ENCODE results near the gene LIX1L. TPM values are rescaled to one million over a fixed set of nuclear protein-coding genes. Genes with fewer than 3 reads are reported as not detected.

LIX1L gene
- total and polyA plus RNA-seq, 2 of the 13 experiments (the other 11 are each of a cell fraction or from before 2014, with no cell fraction given) = 8.1 to 24.9 TPM

- TF ChIP-seq, protein P1, sequence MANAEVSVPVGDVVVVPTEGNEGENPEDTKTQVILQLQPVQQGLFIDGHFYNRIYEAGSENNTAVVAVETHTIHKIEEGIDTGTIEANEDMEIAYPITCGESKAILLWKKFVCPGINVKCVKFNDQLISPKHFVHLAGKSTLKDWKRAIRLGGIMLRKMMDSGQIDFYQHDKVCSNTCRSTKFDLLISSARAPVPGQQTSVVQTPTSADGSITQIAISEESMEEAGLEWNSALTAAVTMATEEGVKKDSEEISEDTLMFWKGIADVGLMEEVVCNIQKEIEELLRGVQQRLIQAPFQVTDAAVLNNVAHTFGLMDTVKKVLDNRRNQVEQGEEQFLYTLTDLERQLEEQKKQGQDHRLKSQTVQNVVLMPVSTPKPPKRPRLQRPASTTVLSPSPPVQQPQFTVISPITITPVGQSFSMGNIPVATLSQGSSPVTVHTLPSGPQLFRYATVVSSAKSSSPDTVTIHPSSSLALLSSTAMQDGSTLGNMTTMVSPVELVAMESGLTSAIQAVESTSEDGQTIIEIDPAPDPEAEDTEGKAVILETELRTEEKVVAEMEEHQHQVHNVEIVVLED (CRISPR knock-in tag; IDR thresholded peaks at IDR 0.05; ENCODE audit: borderline replicate concordance) = peak; percentile 30; the same call in 1 of the 2 replicates
- TF ChIP-seq ZNF24 (IDR thresholded peaks at IDR 0.05) (no peak), ZNF619 (CRISPR knock-in tag; IDR thresholded peaks at IDR 0.05) (peak; percentile 46), HOXA9 (CRISPR knock-in tag; IDR thresholded peaks at IDR 0.05; ENCODE audit: borderline replicate concordance) (no peak), REXO4 (CRISPR knock-in tag; IDR thresholded peaks at IDR 0.05; ENCODE audit: borderline replicate concordance) (no peak), MAF1 (CRISPR knock-in tag; IDR thresholded peaks at IDR 0.05; ENCODE audit: borderline replicate concordance) (no peak), GPN1 (CRISPR knock-in tag; IDR thresholded peaks at IDR 0.05; ENCODE audit: borderline replicate concordance) (no peak), TAF1 (CRISPR knock-in tag; IDR thresholded peaks at IDR 0.05) (peak; percentile 25; the same call in 1 of the 2 replicates)
- TF ChIP-seq, protein P2, sequence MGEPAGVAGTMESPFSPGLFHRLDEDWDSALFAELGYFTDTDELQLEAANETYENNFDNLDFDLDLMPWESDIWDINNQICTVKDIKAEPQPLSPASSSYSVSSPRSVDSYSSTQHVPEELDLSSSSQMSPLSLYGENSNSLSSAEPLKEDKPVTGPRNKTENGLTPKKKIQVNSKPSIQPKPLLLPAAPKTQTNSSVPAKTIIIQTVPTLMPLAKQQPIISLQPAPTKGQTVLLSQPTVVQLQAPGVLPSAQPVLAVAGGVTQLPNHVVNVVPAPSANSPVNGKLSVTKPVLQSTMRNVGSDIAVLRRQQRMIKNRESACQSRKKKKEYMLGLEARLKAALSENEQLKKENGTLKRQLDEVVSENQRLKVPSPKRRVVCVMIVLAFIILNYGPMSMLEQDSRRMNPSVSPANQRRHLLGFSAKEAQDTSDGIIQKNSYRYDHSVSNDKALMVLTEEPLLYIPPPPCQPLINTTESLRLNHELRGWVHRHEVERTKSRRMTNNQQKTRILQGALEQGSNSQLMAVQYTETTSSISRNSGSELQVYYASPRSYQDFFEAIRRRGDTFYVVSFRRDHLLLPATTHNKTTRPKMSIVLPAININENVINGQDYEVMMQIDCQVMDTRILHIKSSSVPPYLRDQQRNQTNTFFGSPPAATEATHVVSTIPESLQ (CRISPR knock-in tag; conservative IDR thresholded peaks at IDR 0.05) = 0 out of 2 replicates have a peak, but pooled peaks have one; percentile 29
- TF ChIP-seq, protein P3, sequence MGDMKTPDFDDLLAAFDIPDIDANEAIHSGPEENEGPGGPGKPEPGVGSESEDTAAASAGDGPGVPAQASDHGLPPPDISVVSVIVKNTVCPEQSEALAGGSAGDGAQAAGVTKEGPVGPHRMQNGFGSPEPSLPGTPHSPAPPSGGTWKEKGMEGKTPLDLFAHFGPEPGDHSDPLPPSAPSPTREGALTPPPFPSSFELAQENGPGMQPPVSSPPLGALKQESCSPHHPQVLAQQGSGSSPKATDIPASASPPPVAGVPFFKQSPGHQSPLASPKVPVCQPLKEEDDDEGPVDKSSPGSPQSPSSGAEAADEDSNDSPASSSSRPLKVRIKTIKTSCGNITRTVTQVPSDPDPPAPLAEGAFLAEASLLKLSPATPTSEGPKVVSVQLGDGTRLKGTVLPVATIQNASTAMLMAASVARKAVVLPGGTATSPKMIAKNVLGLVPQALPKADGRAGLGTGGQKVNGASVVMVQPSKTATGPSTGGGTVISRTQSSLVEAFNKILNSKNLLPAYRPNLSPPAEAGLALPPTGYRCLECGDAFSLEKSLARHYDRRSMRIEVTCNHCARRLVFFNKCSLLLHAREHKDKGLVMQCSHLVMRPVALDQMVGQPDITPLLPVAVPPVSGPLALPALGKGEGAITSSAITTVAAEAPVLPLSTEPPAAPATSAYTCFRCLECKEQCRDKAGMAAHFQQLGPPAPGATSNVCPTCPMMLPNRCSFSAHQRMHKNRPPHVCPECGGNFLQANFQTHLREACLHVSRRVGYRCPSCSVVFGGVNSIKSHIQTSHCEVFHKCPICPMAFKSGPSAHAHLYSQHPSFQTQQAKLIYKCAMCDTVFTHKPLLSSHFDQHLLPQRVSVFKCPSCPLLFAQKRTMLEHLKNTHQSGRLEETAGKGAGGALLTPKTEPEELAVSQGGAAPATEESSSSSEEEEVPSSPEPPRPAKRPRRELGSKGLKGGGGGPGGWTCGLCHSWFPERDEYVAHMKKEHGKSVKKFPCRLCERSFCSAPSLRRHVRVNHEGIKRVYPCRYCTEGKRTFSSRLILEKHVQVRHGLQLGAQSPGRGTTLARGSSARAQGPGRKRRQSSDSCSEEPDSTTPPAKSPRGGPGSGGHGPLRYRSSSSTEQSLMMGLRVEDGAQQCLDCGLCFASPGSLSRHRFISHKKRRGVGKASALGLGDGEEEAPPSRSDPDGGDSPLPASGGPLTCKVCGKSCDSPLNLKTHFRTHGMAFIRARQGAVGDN (CRISPR knock-in tag; IDR thresholded peaks at IDR 0.05) = peak; percentile 76
Measured at GRCh38 chr1:145891587-145892485, 66.0 kb downstream of the LIX1L start (continued).

Data from HepG2 (cell line).